ENCODE measurements around the gene KCNC1. TPM values are rescaled to one million over a fixed set of nuclear protein-coding genes. Genes with fewer than 3 reads are reported as not detected.

KCNC1 gene
- total and polyA plus RNA-seq, 2 of the 13 experiments (the other 11 are each of a cell fraction or from before 2014, with no cell fraction given) = 0.01 to 0.04 TPM

DNA sequence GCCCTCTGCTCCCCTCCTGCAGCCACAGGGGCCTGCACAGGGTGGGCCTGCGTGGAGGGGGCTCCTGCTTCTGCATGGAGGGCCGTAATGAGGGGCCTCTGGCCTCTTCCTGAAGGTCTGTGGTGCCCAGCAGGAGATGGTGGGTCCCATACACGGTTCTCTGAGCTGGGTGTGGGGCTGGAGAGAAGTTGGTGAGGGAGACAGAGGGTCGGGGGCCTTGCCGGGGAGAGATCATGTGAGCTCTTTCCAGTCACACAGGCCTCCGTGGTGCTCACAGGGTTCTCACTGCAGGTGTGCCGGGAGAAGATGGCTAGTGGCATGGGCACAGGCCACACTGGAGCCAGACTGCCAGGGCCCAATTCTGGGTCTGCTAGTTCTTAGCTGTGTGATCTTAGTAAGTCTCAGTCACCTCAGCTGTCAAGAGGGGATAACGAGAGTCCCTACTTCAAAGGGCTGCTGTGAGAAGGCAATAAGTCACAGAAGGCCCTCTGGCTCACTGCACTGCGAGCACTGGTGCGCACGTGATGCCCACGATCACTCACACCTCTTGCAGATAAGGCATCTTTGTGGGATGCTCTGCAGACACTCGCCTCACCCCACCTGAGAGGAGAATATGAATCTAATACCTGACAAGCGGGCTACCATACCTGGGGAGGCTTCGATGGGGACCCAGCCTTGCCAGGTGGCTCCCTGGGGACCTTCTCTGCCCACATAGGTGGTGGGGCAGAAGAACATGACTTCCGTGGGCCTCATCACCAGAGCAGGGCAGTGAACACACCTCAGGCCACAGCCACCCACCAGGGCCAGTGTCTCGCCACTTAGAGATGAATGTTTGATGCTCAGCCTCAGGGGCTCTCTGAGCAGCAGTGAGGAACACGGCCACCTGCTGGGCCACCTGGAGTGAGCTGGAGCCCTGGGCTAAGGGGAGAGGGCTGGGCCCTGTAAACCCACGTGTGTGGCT, 14.5 kb downstream of the KCNC1 start:
- DNase-seq (ENCODE audit: low spot score) (no peak), FAIRE-seq (no peak), ATAC-seq (peak; percentile 33)
- peaks cover 3 to 33% of the 10 kb centered on the region in 2 experiments; a peak in 3 of 5 replicates for H3K27me3 ChIP-seq (ENCODE audit: control insufficient read depth in 1 of 2, insufficient read depth in 2 of 2, low read length in 2 of 2)
- H3K4me2 ChIP-seq (ENCODE audit: low read depth, low read length) = no peak overlapping the region
- no peak overlapping the region for H3K27ac ChIP-seq (ENCODE audit: extremely low read length, insufficient read depth, low read length)
- ChIA-PET POLR2A (no interaction called here), CTCF (ENCODE audit: low intra/inter-chr PET ratio, low total read pairs) (no interaction called here)
- no peak overlapping the region for H2AFZ ChIP-seq (ENCODE audit: low read length)
- no peaks in the 10 kb centered on the region for H3K79me2 ChIP-seq (ENCODE audit: insufficient read depth, low read length)
- no peaks in the 10 kb centered on the region for H4K20me1 ChIP-seq (ENCODE audit: insufficient read depth, low read length)
- no peaks in the 10 kb centered on the region for H3K36me3 ChIP-seq (replicated peaks in 1 of 2; ENCODE audit: control insufficient read depth in 1 of 2, insufficient read depth in 2 of 2, low read length in 2 of 2)
- no peaks in the 10 kb centered on the region for H3K9me3 ChIP-seq (ENCODE audit: low read length)
- intact Hi-C loops (cut with micrococcal nuclease; ENCODE audit: unreplicated experiment) (no loop called here), in situ Hi-C loops (cut with HindIII; ENCODE audit: extremely low pct_ligation_motif_present, low pct_unique_long_range_greater_than_20kb) (no loop called here)
- no peak overlapping the region for H3K9ac ChIP-seq (ENCODE audit: insufficient read depth, low read depth, low read length)
- H3K4me1 ChIP-seq (ENCODE audit: insufficient read depth, low read length) = peaks cover 29% of the 10 kb centered on the region
- BruUV-seq (replicated peaks) = no TSS peak
- 21% methylated on average over 8 of the region's 19 CpGs for WGBS (ENCODE audit: low lambda C conversion rate)
- H3K4me3 ChIP-seq (replicated peaks in 1 of 3; ENCODE audit: insufficient read depth in 1 of 3, low read depth in 2 of 3, low read length in 3 of 3) = no peak overlapping the region
- TF ChIP-seq, protein P1, sequence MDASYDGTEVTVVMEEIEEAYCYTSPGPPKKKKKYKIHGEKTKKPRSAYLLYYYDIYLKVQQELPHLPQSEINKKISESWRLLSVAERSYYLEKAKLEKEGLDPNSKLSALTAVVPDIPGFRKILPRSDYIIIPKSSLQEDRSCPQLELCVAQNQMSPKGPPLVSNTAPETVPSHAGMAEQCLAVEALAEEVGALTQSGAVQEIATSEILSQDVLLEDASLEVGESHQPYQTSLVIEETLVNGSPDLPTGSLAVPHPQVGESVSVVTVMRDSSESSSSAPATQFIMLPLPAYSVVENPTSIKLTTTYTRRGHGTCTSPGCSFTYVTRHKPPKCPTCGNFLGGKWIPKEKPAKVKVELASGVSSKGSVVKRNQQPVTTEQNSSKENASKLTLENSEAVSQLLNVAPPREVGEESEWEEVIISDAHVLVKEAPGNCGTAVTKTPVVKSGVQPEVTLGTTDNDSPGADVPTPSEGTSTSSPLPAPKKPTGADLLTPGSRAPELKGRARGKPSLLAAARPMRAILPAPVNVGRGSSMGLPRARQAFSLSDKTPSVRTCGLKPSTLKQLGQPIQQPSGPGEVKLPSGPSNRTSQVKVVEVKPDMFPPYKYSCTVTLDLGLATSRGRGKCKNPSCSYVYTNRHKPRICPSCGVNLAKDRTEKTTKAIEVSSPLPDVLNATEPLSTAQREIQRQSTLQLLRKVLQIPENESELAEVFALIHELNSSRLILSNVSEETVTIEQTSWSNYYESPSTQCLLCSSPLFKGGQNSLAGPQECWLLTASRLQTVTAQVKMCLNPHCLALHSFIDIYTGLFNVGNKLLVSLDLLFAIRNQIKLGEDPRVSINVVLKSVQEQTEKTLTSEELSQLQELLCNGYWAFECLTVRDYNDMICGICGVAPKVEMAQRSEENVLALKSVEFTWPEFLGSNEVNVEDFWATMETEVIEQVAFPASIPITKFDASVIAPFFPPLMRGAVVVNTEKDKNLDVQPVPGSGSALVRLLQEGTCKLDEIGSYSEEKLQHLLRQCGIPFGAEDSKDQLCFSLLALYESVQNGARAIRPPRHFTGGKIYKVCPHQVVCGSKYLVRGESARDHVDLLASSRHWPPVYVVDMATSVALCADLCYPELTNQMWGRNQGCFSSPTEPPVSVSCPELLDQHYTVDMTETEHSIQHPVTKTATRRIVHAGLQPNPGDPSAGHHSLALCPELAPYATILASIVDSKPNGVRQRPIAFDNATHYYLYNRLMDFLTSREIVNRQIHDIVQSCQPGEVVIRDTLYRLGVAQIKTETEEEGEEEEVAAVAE (CRISPR knock-in tag; IDR thresholded peaks at IDR 0.05; ENCODE audit: borderline replicate concordance) = no peak
- TF ChIP-seq, protein P2, sequence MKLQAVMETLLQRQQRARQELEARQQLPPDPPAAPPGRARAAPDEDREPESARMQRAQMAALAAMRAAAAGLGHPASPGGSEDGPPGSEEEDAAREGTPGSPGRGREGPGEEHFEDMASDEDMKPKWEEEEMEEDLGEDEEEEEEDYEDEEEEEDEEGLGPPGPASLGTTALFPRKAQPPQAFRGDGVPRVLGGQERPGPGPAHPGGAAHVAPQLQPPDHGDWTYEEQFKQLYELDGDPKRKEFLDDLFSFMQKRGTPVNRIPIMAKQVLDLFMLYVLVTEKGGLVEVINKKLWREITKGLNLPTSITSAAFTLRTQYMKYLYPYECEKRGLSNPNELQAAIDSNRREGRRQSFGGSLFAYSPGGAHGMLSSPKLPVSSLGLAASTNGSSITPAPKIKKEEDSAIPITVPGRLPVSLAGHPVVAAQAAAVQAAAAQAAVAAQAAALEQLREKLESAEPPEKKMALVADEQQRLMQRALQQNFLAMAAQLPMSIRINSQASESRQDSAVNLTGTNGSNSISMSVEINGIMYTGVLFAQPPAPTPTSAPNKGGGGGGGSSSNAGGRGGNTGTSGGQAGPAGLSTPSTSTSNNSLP (IDR thresholded peaks at IDR 0.05; ENCODE audit: low read depth, low read length) = no peak
- TF ChIP-seq ZZZ3 (CRISPR knock-in tag; IDR thresholded peaks at IDR 0.05; ENCODE audit: borderline replicate concordance) = no peak
- TF ChIP-seq, protein P3, sequence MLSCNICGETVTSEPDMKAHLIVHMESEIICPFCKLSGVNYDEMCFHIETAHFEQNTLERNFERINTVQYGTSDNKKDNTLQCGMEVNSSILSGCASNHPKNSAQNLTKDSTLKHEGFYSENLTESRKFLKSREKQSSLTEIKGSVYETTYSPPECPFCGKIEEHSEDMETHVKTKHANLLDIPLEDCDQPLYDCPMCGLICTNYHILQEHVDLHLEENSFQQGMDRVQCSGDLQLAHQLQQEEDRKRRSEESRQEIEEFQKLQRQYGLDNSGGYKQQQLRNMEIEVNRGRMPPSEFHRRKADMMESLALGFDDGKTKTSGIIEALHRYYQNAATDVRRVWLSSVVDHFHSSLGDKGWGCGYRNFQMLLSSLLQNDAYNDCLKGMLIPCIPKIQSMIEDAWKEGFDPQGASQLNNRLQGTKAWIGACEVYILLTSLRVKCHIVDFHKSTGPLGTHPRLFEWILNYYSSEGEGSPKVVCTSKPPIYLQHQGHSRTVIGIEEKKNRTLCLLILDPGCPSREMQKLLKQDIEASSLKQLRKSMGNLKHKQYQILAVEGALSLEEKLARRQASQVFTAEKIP (CRISPR knock-in tag; IDR thresholded peaks at IDR 0.05; ENCODE audit: borderline replicate concordance) = no peak
- TF ChIP-seq PCBP2 (optimal IDR thresholded peaks at IDR 0.05; ENCODE audit: low read depth, low read length, poor library complexity, severe bottlenecking) = no peak
- TF ChIP-seq KMT2A (CRISPR knock-in tag; IDR thresholded peaks at IDR 0.05) = no peak
- TF ChIP-seq, protein P4, sequence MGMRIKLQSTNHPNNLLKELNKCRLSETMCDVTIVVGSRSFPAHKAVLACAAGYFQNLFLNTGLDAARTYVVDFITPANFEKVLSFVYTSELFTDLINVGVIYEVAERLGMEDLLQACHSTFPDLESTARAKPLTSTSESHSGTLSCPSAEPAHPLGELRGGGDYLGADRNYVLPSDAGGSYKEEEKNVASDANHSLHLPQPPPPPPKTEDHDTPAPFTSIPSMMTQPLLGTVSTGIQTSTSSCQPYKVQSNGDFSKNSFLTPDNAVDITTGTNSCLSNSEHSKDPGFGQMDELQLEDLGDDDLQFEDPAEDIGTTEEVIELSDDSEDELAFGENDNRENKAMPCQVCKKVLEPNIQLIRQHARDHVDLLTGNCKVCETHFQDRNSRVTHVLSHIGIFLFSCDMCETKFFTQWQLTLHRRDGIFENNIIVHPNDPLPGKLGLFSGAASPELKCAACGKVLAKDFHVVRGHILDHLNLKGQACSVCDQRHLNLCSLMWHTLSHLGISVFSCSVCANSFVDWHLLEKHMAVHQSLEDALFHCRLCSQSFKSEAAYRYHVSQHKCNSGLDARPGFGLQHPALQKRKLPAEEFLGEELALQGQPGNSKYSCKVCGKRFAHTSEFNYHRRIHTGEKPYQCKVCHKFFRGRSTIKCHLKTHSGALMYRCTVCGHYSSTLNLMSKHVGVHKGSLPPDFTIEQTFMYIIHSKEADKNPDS (CRISPR knock-in tag; IDR thresholded peaks at IDR 0.05) = no peak
- no peak for TF ChIP-seq NFYC (CRISPR knock-in tag; IDR thresholded peaks at IDR 0.05)
- TF ChIP-seq KAT7 (CRISPR knock-in tag; IDR thresholded peaks at IDR 0.05; ENCODE audit: borderline replicate concordance) = no peak
- TF ChIP-seq ZNF30 (CRISPR knock-in tag; IDR thresholded peaks at IDR 0.05) = no peak
- TF ChIP-seq ZFAT (CRISPR knock-in tag; conservative IDR thresholded peaks at IDR 0.05) = no peak
- TF ChIP-seq HOXA3 (CRISPR knock-in tag; IDR thresholded peaks at IDR 0.05) = no peak
- no peak for TF ChIP-seq POLR2A (IDR thresholded peaks at IDR 0.05; ENCODE audit: insufficient read depth in 1 of 2, low read depth in 2 of 2, low read length in 2 of 2)
- no peak for TF ChIP-seq ZNF260 (CRISPR knock-in tag; IDR thresholded peaks at IDR 0.05; ENCODE audit: borderline replicate concordance, low read depth)

Data from HepG2 (cell line).